Activated CD8-positive, alpha-beta T cell treated with anti-CD3 and anti-CD28 coated beads, Interleukin-2, amount 10 ng/mL, durations not matched to agents 7 days and 5 days (primary cell): Measurements from ENCODE around the gene ANKRD13C. TPM values are rescaled to one million over a fixed set of nuclear protein-coding genes. Genes with fewer than 3 reads are reported as not detected.
"Not testable (repeated sequence)": the region's sequence is repeated elsewhere in the genome, so short reads cannot be mapped to it uniquely, and the experiment has no call there.

Source experiments
- ATAC-seq: fragments of 150-1000 bp; cut with Tn5 transposase; one replicate; pipeline ENCODE4 v1.10.0; 2021; ENCODE audit warnings: moderate library complexity
- CTCF ChIA-PET: fragments of 350-600 bp; sonication (Branson Sonifier 250); formaldehyde crosslinking; loops from one replicate; lab custom pipeline; 2021; ENCODE audit warnings: antibody characterized with exemption; lab: Charles Lee
- POLR2A ChIA-PET: fragments of 350-600 bp; sonication (Branson Sonifier 250); formaldehyde crosslinking; loops from one replicate; lab custom pipeline; 2021; ENCODE audit warnings: antibody characterized with exemption; lab: Charles Lee
- DNase-seq: peaks from one replicate; pipeline ENCODE4 v3.0.0-alpha.2; 2020
- H3K27ac Mint-ChIP-seq: one replicate; pipeline ENCODE4 v1.8.0; 2021; ENCODE audit warnings: mild to moderate bottlenecking, mixed read lengths
- H3K27me3 Mint-ChIP-seq: one replicate; pipeline ENCODE4 v1.8.0; 2021; ENCODE audit warnings: low read depth, mixed read lengths
- H3K36me3 Mint-ChIP-seq: one replicate; pipeline ENCODE4 v1.8.0; 2021; ENCODE audit warnings: low read depth, mixed read lengths
- H3K4me1 Mint-ChIP-seq: one replicate; pipeline ENCODE4 v1.8.0; 2021; ENCODE audit warnings: low read depth, mixed read lengths
- H3K4me3 Mint-ChIP-seq: one replicate; pipeline ENCODE4 v1.8.0; 2021; ENCODE audit warnings: mild to moderate bottlenecking, mixed read lengths
- H3K9me3 Mint-ChIP-seq: one replicate; pipeline ENCODE4 v1.8.0; 2022; ENCODE audit warnings: mixed read lengths; ENCODE audit not compliant: insufficient read depth
- total RNA-seq, 2 experiments: library from RNA; stranded (reverse); gene quantifications; one replicate each; pipeline ENCODE4 v1.2.3, GENCODE V29; 2021

The ANKRD13C gene
- total RNA-seq, 2 experiments from 2014 or later = 25.0 to 26.8 TPM

DNA sequence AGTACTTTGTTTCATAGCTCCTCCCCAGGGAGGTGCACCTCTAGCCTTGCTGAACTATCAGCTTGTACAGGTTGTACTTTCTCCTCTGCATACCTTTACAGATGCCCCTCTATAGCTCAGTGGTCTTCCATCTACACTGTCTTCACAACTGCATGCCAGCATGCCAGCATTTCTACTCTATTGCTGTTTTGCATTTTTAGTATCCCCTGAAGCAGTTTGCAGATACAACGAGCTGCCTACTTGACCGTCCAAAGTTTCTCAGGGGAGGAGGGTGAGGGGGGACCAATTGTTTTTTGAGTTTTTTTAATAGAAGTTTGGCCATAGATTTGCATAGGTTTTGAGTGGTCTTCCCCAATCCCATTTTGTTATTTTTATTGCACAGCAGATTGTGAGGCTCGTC is 29.0 kb upstream of the ANKRD13C start:
- ATAC-seq (no peak), DNase-seq (no peak)
- Mint-ChIP-seq H3K4me1 (no peaks in the 10 kb centered on the region), H3K36me3 (no peaks in the 10 kb centered on the region), H3K27ac (no peak overlapping the region), H3K4me3 (no peak overlapping the region), H3K27me3 (peaks cover 10% of the 10 kb centered on the region), H3K9me3 (no peaks in the 10 kb centered on the region)
- ChIA-PET CTCF (no interaction called here), POLR2A (no interaction called here)

DNA sequence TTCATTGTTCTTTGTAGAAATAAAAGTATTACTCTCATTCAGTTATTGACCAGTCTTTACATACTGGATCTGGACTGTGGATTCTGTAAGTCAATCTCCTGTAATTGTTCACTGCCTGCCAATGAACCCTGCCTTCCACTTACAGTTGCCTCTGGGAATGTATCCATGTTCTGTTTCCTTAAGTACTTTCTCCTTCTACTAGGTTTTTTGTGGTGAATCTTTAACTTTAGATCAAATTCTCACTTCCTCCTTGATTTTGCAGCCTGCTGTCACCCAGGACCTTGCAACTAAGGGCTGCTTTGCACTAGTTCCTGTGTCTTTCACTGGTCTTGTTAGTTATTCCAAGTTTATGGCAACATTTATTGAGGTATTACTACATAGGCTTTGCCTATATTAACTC is 28.2 kb upstream of the ANKRD13C start:
- ATAC-seq (no peak), DNase-seq (no peak)
- no peaks in the 10 kb centered on the region for H3K36me3 Mint-ChIP-seq
- H3K4me3 Mint-ChIP-seq = no peak overlapping the region
- H3K4me1 Mint-ChIP-seq = no peaks in the 10 kb centered on the region
- CTCF ChIA-PET = no interaction called here
- no peak overlapping the region for H3K27ac Mint-ChIP-seq
- H3K9me3 Mint-ChIP-seq = no peaks in the 10 kb centered on the region
- POLR2A ChIA-PET = interaction anchor here (0.8 kb wide), 1 partner anchor 28 kb away, joined by 3 read pairs; no protein-coding TSS in a partner anchor
- H3K27me3 Mint-ChIP-seq = peaks cover 8% of the 10 kb centered on the region

DNA sequence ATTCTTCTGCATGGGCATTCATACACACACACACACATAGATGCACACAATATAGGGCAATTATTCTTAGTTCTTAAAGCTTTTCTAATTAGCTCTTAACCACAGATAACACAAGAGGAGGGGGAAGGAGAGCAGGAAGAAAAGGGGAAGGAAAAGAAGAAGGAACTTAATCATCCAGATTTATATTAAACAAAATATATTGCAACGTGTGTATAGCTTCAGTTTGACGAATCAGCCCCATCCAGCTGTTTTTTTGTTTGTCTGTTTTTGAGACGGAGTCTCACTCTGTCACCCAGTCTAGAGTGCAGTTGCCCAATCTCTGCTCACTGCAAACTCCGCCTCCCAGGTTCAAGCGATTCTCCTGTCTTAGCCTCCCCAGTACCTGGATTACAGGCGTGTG is 21.7 kb upstream of the ANKRD13C start:
- Mint-ChIP-seq H3K4me3 (no peak overlapping the region), H3K27me3 (no peaks in the 10 kb centered on the region), H3K27ac (no peak overlapping the region), H3K9me3 (no peaks in the 10 kb centered on the region), H3K4me1 (no peaks in the 10 kb centered on the region), H3K36me3 (no peaks in the 10 kb centered on the region)
- ChIA-PET POLR2A (no interaction called here), CTCF (no interaction called here)
- ATAC-seq = no peak
- DNase-seq = no peak

DNA sequence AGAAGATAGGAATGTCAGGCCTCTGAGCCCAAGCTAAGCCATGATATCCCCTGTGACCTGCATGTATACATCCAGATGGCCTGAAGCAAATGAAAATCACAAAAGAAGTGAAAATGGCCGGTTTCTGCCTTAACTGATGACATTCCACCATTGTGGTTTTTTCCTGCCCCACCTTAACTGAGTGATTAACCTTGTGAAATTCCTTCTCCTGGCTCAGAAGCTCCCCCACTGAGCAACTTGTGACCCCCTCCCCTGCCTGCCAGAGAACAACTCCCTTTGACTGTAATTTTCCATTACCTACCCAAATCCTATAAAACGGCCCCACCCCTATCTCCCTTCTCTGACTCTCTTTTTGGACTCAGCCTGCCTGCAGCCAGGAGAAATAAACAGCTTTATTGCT is 19.1 kb upstream of the ANKRD13C start:
- H3K4me1 Mint-ChIP-seq, H3K4me3 Mint-ChIP-seq, H3K27me3 Mint-ChIP-seq, H3K36me3 Mint-ChIP-seq, ATAC-seq, H3K27ac Mint-ChIP-seq, DNase-seq, H3K9me3 Mint-ChIP-seq, CTCF ChIA-PET, POLR2A ChIA-PET: not testable (repeated sequence)

DNA sequence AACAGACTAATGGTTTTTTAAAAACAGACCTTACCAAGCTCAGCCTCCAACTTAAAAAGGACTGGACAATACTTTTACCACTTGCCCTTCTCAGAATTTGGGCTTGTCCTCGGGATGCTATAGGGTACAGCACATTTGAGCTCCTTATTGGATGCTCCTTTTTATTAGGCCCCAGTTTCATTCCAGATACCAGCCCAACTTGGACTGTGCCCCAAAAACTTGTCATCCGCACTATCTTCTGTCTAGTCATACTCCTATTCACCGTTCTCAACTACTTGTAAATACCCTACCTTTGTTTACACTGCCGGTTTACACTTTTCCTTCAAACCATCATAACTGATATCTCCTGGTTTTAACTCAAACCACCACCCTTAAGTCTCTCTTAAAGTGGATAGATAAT is 17.9 kb upstream of the ANKRD13C start:
- ChIA-PET CTCF (no interaction called here), POLR2A (no interaction called here)
- ATAC-seq (no peak), DNase-seq (no peak)
- Mint-ChIP-seq H3K4me3 (no peak overlapping the region), H3K27me3 (no peaks in the 10 kb centered on the region), H3K27ac (no peak overlapping the region), H3K36me3 (no peaks in the 10 kb centered on the region), H3K9me3 (no peaks in the 10 kb centered on the region), H3K4me1 (no peaks in the 10 kb centered on the region)

DNA sequence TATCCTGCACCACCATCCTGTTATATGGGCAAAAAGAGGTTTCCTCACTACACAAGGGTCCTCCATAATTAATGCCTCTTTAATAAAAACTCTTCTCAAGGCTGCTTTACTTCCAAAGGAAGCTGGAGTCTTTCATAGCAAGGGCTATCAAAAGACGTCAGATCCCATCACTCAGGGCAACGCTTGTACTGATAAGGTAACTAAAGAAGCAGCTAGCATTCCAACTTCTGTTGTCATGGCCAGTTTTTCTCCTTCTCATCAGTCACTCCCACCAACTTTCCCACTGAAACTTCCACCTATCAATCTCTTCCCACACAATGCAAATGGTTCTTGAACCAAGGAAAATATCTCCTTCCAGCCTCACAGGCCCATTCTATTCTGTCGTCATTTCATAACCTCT is 17.1 kb upstream of the ANKRD13C start:
- H3K27me3 Mint-ChIP-seq, H3K4me3 Mint-ChIP-seq, H3K27ac Mint-ChIP-seq, POLR2A ChIA-PET, H3K36me3 Mint-ChIP-seq, H3K9me3 Mint-ChIP-seq, DNase-seq, ATAC-seq, CTCF ChIA-PET, H3K4me1 Mint-ChIP-seq: not testable (repeated sequence)

DNA sequence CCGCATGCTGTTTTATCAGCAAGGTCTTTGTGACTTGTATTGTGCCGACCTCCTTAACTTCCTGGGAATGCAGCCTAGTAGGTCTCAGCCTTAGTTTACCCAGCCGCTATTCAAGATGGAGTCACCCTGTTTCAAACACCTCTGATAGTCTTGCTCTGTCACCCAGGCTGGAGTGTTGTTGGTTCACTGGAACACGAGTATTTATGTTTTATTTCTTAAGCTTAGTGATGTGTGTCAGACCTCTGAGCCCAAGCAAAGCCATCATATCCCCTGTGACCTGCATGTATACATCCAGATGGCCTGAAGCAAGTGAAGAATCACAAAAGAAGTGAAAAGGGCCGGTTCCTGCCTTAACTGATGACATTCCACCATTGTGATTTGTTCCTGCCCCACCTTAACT is 12.9 kb upstream of the ANKRD13C start:
- H3K4me3 Mint-ChIP-seq, H3K36me3 Mint-ChIP-seq, DNase-seq, POLR2A ChIA-PET, ATAC-seq, H3K4me1 Mint-ChIP-seq, CTCF ChIA-PET, H3K27ac Mint-ChIP-seq, H3K27me3 Mint-ChIP-seq, H3K9me3 Mint-ChIP-seq: not testable (repeated sequence)

DNA sequence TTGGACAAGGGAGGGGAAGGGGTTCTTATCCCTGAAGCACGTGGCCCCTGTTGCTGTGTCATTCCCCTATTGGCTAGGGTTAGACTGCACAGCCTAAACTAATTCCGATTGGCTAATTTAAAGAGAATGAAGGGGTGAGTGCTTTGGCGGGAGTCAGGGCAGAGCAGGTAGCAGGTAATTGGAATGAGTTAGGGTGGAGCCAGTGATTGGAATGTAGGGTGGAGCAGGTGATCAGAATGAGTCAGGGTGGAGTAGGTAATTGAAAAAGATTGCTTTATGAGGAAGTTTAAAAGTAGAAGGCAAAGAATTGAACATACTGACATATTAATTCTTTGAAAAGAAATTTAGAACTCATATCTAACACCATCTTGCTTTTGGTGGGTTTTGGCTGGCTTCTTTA is 12.5 kb upstream of the ANKRD13C start:
- DNase-seq, H3K4me1 Mint-ChIP-seq, ATAC-seq, POLR2A ChIA-PET, H3K36me3 Mint-ChIP-seq, H3K4me3 Mint-ChIP-seq, H3K9me3 Mint-ChIP-seq, CTCF ChIA-PET, H3K27me3 Mint-ChIP-seq: not testable (repeated sequence)
- peak overlapping the region; percentile 59 for H3K27ac Mint-ChIP-seq

DNA sequence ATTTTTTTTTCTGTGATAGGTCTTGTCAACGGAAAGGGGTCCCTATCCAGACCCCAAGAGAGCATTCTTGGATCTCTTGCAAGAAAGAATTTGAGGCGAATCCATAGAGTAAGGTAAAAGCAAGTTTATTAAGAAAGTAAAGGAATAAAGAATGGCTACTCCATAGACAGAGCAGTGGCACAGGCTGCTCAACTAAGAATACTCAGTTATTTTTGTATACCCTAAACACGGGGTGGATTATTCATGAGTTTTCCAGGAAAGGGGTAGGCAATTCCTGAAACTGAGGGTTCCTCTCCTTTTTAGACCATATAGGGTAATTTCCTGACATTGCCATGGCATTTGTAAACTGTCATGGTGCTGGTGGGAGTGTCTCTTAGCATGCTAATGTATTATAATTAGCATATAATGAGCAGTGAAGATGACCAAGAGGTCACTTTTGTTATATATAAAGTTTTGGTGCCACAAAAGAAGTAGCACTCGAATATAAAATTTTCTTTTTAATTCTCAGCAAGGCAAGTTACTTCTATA is 12.0 kb upstream of the ANKRD13C start:
- H3K4me1 Mint-ChIP-seq, H3K36me3 Mint-ChIP-seq, H3K9me3 Mint-ChIP-seq, DNase-seq, ATAC-seq, H3K27ac Mint-ChIP-seq, H3K4me3 Mint-ChIP-seq, CTCF ChIA-PET, H3K27me3 Mint-ChIP-seq, POLR2A ChIA-PET: not testable (repeated sequence)

DNA sequence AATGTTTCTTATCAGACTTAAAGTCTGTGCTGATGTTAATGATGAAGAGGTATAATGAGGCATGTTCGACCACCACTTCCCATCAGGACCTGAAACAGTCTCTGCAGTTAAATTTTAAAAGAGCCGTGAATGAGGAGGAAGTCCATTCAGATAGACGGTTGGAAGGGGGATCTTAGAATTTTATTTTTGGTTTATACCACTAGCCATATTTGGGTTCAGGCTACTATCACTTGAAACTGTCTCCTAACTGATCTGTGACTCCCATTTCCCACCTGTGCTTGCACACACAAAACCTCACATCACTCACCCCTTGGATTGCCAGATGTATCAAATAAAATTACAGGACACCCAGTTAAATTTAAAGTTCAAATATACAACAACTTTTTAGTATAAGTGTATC is 9.9 kb upstream of the ANKRD13C start:
- ChIA-PET POLR2A (no interaction called here), CTCF (no interaction called here)
- H3K4me3 Mint-ChIP-seq = no peak overlapping the region
- no peaks in the 10 kb centered on the region for H3K27me3 Mint-ChIP-seq
- H3K27ac Mint-ChIP-seq = no peak overlapping the region
- H3K36me3 Mint-ChIP-seq = no peaks in the 10 kb centered on the region
- ATAC-seq (no peak), DNase-seq (no peak)
- peaks cover 6% of the 10 kb centered on the region for H3K4me1 Mint-ChIP-seq
- no peaks in the 10 kb centered on the region for H3K9me3 Mint-ChIP-seq

DNA sequence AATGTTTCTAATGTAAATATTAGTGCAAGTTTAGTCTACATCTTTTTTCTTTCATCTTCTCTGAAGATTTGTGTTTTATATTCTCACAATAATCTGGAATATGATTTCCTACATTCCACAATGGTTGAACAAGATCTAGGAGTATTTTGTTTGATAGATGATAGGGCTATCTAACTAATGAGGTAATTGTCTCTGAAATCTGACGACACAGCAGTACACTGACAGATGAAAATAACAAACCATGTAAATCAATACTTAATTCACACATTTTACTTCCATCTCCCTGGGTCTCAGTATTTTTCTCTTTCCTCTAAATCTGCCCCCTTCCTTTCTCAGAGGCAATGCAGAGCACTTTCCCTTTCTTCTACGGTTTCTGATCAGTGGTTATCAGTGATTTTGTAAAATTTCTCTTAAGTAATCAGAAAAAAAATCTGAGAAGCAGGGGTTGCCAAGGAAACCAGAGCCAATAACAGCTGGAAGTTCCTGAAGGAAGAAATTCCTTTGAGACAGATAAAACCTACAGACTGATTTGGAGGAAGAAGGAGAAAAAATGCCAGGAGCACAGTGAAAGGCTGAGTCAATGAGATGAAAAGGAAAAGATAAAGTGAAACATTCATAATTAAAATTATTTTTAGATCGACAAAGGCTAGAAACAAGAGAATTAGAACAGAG is 7.3 kb upstream of the ANKRD13C start:
- H3K4me1 Mint-ChIP-seq = peaks cover 8% of the 10 kb centered on the region
- H3K36me3 Mint-ChIP-seq = no peaks in the 10 kb centered on the region
- DNase-seq = no peak
- no peaks in the 10 kb centered on the region for H3K27me3 Mint-ChIP-seq
- H3K27ac Mint-ChIP-seq = no peak overlapping the region
- no peak for ATAC-seq
- CTCF ChIA-PET = interaction anchor here (0.6 kb wide), 1 partner anchor 85 kb away, joined by 3 read pairs; no protein-coding TSS in a partner anchor
- H3K4me3 Mint-ChIP-seq = no peak overlapping the region
- H3K9me3 Mint-ChIP-seq = no peaks in the 10 kb centered on the region
- POLR2A ChIA-PET = no interaction called here

DNA sequence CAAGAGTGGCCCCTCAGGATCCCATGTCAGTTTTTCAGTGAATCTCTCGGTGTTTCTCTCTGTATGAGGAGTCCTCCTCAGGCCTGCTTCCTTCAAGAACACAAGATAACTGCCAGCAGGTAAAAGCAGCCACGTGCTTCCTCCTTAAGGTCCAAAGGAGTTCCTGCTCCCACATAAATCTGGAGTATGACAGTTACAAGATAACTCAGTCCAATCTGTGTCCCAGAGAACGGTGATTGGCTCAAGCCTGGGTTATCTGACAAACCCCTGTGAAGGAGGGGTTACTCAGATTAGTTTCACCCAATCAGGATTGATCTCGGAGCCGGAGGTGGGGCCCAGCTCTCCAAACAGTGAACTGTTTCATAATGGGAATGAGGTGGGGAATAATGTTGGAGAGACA is 5.8 kb upstream of the ANKRD13C start:
- H3K27ac Mint-ChIP-seq = no peak overlapping the region
- no peak overlapping the region for H3K4me3 Mint-ChIP-seq
- ATAC-seq (no peak), DNase-seq (no peak)
- CTCF ChIA-PET = no interaction called here
- POLR2A ChIA-PET = no interaction called here
- H3K9me3 Mint-ChIP-seq = no peaks in the 10 kb centered on the region
- no peaks in the 10 kb centered on the region for H3K27me3 Mint-ChIP-seq
- peaks cover 13% of the 10 kb centered on the region for H3K4me1 Mint-ChIP-seq
- H3K36me3 Mint-ChIP-seq = no peaks in the 10 kb centered on the region
